ENCODE results near the gene RAB7A. TPM values are rescaled to one million over a fixed set of nuclear protein-coding genes. Genes with fewer than 3 reads are reported as not detected.

RAB7A gene
- total and polyA plus RNA-seq, 2 donors (not counting 1 experiment from before 2014, with no cell fraction given) = 62.7 to 138 TPM

GRCh38 chr3:128679338-128679737 lies 46.6 kb upstream of the RAB7A start:
- no CpG with 5 or more reads among the region's 2 CpGs for WGBS (ENCODE audit: insufficient coverage)

More at GRCh38 chr3:128679338-128679737, 46.6 kb upstream of the RAB7A start:
- Histone ChIP-seq H2AFZ (ENCODE audit: insufficient read depth, low read depth, low read length, poor library complexity, severe bottlenecking) (no peak overlapping the region), H3K4me2 (replicated peaks; ENCODE audit: low read depth, low read length, poor library complexity, severe bottlenecking) (no peak overlapping the region), H3K9me3 (ENCODE audit: control extremely low read depth in 1 of 3, control insufficient read depth in 2 of 3, insufficient read depth in 1 of 3, low read length in 2 of 3) (peaks cover 0 to 2% (median 0%) of the 10 kb centered on the region in 3 donors), H3K4me1 (ENCODE audit: control insufficient read depth in 2 of 2, insufficient read depth in 2 of 2, low read length in 2 of 2) (peaks cover 13 to 31% of the 10 kb centered on the region in 2 donors), H3K9ac (ENCODE audit: low read length) (no peak overlapping the region), H3K79me2 (ENCODE audit: control insufficient read depth, insufficient read depth, low read length) (peaks cover 3% of the 10 kb centered on the region), H4K20me1 (ENCODE audit: control insufficient read depth, insufficient read depth, low read length, poor library complexity, severe bottlenecking) (no peaks in the 10 kb centered on the region), H3K27ac (ENCODE audit: low read length in 2 of 2) (no peak overlapping the region), H3K27me3 (replicated peaks in 1 of 4; ENCODE audit: control extremely low read depth in 1 of 4, control insufficient read depth in 3 of 4, insufficient read depth in 4 of 4, low read length in 3 of 4) (no peaks in the 10 kb centered on the region), H3K36me3 (replicated peaks in 1 of 2; ENCODE audit: control extremely low read depth in 1 of 2, control insufficient read depth in 1 of 2, extremely low read depth in 1 of 2, insufficient read depth in 2 of 2, low read length in 1 of 2) (no peaks in the 10 kb centered on the region), H3K4me3 (ENCODE audit: control extremely low read depth in 1 of 5, extremely low read depth in 1 of 5, insufficient read depth in 1 of 5, low read depth in 2 of 5, low read length in 4 of 5) (no peak overlapping the region)
- peaks cover 21% of the 10 kb centered on the region for H3K4me1 Mint-ChIP-seq
- ATAC-seq (ENCODE audit: low read depth) (no peak), DNase-seq (no peak)
- no peaks in the 10 kb centered on the region for H3K27me3 Mint-ChIP-seq
- CTCF ChIA-PET = interaction anchor here (0.7 to 3.3 kb wide), 6 partner anchors 23 to 254 kb away, joined by 4 to 85 read pairs (median 18); partner anchors contain the start of gene ACAD9
- POLR2A ChIA-PET = interaction anchor here (0.7 to 2.5 kb wide), 3 partner anchors 46 to 746 kb away, joined by 5 to 19 read pairs (median 13); partner anchors contain the start of genes ACAD9 and RAB7A
- intact Hi-C loops (cut with micrococcal nuclease) = no loop called here
- TF ChIP-seq CTCF (IDR thresholded peaks at IDR 0.05) = no peak
- TF ChIP-seq EZH2 (IDR thresholded peaks at IDR 0.05; ENCODE audit: borderline replicate concordance, insufficient read depth, low read depth, low read length, poor library complexity, severe bottlenecking) = no peak
- H3K4me3 Mint-ChIP-seq = peak overlapping the region; percentile 98
- H3K9me3 Mint-ChIP-seq (ENCODE audit: insufficient read depth) = no peaks in the 10 kb centered on the region
- H3K27ac Mint-ChIP-seq = peak overlapping the region; percentile 81

Measured in B cell (primary cell).